Fibroblast of mammary gland (primary cell): ENCODE results near the gene CDC7.

Experiments
- DNase-seq: peaks from one replicate; pipeline ENCODE4 v3.0.0-alpha.2; 2010; ENCODE audit warnings: low read depth
- H3K4me3 ChIP-seq: 2 replicates; pipeline ENCODE4 v1.5.1; 2011; ENCODE audit warnings: low read depth, mild to moderate bottlenecking, low read length, moderate library complexity; ENCODE audit not compliant: control insufficient read depth
- CTCF ChIP-seq: conservative IDR thresholded peaks from 2 replicates; pipeline ENCODE4 v1.5.1; 2011; ENCODE audit warnings: low read depth, low read length, inconsistent platforms; ENCODE audit not compliant: control insufficient read depth, insufficient read depth

CDC7 gene

GRCh38 chr1:91545506-91546300 is 45.1 kb downstream of the CDC7 start:
- no peak for DNase-seq
- TF ChIP-seq CTCF, result no peak

GRCh38 chr1:91546301-91546581 is 45.6 kb downstream of the CDC7 start:
- no peak for TF ChIP-seq CTCF
- no peak for DNase-seq
- no peak overlapping the region for H3K4me3 ChIP-seq

More at GRCh38 chr1:91545506-91546300, 45.1 kb downstream of the CDC7 start:
- no peak overlapping the region for H3K4me3 ChIP-seq

- no peak for TF ChIP-seq CTCF
- DNase-seq, result no peak
- no peak overlapping the region for H3K4me3 ChIP-seq
Measured at GRCh38 chr1:91546876-91547275, 46.2 kb downstream of the CDC7 start.

- no peak for TF ChIP-seq CTCF
- DNase-seq, result no peak
- H3K4me3 ChIP-seq, result no peak overlapping the region
Measured at GRCh38 chr1:91548376-91549040, 47.9 kb downstream of the CDC7 start.

- H3K4me3 ChIP-seq, result no peak overlapping the region
- DNase-seq, result no peak
- TF ChIP-seq CTCF, result no peak
Measured at GRCh38 chr1:91549041-91549735, 48.5 kb downstream of the CDC7 start.

- no peak for DNase-seq
- H3K4me3 ChIP-seq, result no peak overlapping the region
- no peak for TF ChIP-seq CTCF
Measured at GRCh38 chr1:91550961-91551360, 50.3 kb downstream of the CDC7 start.
